HCEC 1CT (cell line): Measurements from ENCODE around the gene TPPP.
A peak's percentile ranks its signal among the peaks of the same experiment; 100 is the strongest.

Source experiments
- DNase-seq: peaks from one replicate; pipeline ENCODE4 v3.0.0-alpha.2; 2017

Gene TPPP

DNA sequence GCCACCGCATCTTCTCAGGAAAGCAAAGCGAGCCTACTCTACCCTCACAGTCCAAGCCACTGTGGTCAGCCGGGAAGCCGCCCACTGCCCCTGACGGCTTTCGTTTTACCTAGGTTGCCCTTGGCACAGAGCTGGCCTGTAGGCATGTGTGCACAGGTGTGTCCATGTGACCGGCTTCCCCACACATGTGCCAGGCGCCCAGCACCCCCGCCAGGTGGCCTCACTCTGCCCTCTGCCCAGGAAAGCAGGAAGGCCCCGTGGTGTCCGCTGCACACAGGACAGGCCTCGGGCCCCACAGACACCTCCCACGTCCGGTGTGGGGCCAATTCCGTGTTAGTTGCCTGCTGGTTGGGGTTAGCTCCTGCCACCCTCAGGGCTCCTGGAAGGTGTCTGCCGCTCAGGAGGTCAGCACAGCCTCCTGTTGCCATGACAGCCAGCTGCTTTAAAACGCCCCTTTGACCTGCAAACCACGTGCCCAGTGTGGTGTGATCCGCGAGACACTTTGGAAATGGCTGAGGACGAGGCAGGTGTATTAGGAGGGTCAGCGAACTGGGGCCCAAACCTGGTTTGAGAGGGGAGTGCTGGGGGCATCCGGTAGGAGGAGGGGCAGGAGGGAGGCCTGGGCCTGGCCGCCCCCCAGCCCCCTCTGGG is 28.7 kb downstream of the TPPP start:
- no peak for DNase-seq

DNA sequence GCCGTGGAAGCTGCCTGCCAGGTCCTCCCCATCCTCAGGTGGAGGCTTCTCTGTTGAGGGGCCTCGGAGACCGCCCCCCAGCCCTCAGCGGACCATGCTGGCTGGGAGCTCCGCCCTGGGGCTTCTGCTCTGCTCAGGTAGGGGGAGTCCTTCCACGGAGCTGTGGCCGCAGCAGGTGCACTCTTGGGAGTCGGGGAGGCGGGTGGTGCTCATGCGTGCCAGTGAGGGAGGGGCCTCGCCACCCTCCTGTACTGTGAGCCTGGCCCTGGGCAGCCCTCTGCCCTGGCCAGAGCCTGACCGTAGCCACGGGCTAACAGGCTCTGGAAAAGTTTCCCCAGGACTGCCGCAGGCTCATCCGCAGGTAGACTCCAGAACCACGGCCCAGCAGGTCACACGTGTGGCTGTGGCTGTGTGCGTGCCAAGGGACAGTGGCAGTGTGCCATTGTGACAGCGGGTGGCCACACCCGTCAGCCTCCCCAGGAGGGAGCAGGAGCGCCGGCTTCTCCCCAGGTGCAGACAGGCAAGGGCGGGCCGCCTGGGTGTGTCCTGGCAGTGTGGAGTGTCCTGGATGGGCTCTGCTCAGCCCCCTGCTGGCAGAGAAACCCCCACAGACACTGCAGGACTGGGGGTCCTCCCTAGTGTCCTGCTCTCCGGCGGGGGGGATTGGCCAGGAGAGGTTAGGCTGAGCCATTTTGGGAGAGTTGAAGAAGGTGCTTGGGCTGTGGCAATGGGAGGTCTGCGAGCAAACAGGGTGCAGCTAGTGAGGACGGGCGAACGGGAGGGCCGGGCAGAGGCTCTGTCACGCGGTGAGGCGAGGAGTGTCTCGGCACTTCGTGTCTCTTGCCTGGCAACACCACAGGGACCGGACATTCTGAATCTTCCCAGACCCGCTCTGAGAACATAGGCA is 29.5 kb downstream of the TPPP start:
- no peak for DNase-seq

DNA sequence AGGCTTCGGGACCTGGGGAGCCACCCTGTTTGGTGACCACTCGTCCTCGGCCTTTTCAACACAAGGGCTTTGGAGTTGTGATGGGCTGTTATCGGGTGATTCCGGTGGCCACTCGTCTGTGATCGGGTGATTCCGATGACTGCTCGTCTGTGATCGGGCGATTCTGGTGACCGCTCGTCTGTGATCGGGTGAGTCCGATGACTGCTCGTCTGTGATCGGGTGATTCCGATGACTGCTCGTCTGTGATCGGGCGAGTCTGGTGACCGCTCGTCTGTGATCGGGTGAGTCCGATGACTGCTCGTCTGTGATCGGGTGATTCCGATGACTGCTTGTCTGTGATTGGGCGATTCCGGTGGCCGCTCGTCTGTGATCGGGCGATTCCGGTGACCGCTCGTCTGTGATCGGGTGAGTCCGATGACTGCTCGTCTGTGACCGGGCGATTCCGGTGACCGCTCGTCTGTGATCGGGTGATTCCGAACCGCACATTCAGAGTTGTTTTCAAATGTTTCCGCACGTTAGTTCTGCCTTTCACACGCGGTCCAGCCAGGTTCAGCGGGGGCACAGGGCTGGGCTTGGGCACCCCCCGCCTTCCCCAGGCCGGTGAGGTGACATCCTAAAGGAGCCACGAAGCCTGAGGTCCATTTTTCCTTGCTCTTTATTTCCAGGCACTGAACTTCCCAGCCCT is 30.3 kb downstream of the TPPP start:
- DNase-seq = no peak

DNA sequence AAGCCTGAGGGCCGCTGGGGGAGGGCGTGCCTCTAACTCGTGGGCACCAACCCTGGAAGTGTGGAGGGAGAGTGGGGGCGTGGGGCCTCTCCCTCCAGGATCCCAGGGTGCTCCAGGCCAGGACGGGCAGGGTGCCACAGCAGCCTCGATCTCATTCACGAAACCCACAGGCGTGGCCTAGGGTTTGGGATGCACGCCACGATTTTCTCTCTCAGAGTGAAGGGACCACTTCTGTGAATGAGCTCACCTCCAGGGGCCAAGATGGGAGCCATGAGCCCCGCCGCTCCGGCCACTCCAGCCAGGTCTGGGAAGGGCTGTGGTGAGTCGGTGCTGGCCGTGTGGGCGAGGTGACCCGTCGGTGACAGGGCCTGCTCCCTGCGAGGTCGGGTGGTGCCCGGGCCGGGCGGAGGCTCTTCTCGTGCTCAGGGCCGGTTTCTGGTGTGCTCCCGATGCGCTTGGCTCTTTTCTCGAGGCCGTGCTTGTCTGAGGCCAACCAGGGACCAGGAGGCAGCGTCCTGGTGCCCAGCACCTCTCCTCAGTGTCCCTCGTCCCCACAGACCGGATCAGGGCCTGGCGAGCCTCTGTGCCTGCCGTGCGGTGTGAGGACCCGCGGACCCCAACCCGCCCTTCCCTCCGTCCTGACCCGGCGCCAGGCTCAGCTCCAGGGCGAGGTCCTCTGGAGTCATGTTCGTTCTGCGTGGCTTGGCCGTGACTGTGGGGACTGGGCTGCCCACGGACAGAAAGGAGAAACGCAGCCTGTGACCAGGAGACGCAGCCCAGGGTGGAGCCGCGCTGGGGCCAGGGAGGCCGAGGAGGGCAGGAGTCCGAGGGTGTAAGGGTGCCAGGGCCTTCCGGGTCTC is 31.0 kb downstream of the TPPP start:
- no peak for DNase-seq

DNA sequence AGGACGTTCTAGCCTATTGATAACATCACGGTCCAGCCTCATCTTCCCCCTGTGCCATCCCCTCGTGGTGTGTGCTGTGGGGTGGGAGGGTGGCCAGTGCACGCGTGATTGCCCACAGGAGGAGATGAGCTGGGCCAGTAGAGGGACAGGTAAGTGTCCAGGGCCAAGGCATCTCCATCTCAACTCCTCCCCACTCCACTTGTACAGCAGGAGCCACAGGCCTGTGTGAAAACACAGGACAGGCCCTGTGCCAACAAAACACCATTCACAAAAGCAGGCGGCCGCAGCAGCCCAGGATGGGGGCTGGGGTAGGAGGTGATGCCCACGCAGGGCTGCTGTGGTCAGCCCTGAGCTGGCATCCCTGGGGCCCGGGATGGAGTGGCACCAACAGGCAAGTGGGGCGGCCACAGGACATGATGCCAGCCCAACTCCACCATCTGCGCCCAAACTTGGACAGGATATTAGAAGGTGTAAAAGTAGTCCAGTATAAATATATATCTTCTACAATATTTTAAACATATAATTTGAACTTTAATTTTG is 32.6 kb downstream of the TPPP start:
- DNase-seq = no peak

DNA sequence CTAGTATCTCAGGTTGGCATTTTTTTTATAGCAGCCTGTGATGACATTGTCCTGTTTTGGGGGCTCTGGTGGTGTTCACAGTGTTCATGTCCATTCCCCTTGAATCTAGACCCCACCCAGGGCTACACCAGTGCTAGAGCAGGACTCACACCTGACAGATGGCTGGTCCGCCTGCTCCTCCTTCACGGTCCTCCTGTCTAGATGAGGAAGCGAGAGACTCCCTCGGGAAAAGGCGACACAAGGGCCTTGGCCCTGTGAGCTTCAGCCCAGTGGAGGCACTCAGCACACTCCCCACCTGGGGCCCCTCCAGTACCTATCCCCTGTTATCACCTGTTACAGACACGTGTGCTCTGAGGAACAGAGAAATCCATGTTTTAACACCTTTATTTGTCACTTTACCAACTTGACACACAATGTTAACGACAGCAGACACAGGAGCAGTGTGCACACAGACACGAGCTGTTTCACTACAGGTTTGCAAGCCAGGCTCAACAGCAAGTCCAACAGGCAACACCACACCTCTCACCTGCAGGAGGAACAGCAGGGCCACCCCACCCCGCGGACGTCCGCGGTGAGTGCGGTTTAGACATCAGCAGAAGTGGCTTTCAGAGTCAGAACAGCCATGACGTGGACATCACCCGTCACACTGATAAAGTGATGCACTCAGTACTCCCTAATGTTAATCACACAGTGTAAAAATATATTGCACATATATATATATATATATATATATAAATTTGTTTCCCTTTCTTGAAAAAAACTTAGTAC is 33.5 kb downstream of the TPPP start:
- DNase-seq = no peak

DNA sequence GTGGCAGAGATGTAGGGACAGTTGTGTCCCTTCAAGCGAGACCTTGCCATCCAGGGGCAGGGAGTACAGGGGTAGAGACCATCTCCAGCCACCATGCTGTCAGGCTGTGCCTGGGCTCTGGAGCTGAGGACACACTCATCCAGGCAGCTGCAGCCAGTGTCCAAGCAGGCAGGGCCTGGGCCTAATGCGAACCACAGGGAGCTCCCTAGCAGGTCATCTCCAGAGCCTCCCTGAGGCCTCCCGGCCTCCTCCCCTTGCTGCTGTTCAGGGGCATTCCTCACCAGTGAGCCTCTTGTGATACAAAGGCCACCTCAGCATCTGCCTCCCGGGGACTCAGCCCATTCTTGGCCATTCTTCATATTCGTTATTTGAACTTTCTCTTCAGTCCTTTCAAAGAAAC is 35.0 kb downstream of the TPPP start:
- DNase-seq = no peak

DNA sequence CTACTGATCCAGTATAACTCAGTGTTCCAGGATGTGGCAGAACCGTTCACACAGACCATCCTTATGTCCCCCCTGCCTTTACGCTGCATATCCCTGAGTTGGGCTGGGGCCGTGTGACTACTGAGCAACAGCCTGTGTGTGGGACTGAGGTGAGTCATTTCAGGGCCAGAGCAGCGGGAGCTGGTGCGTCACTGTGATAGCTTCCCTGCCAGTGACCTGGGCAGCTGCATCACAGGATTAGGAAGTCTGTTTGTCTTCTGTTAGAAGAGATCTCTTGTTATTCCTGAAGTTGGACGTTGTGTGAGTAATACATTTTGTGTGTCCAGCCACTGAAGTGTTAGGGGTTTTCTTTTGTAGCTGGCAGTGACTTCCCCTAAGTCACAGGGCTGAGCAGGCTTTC is 35.6 kb downstream of the TPPP start:
- DNase-seq = peak; percentile 93

DNA sequence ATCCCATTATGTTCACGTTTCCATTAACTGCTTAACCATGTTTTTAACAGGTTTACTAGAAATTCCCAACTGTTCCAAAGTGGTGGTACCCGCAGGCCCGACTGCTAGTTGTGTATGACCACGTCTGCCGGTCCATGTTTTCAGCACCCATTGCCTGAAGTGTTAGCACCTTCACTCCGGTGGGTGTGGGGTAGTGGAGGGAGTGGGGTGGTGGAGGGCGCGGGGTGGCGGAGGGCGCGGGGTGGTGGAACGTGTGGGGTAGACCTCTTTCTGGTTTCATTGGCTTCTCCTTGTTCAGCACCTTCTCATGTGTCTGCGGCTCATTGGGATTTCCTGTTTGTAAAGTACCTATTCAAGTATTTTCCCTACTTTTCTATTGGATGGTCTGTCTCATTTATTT is 37.7 kb downstream of the TPPP start:
- no peak for DNase-seq

DNA sequence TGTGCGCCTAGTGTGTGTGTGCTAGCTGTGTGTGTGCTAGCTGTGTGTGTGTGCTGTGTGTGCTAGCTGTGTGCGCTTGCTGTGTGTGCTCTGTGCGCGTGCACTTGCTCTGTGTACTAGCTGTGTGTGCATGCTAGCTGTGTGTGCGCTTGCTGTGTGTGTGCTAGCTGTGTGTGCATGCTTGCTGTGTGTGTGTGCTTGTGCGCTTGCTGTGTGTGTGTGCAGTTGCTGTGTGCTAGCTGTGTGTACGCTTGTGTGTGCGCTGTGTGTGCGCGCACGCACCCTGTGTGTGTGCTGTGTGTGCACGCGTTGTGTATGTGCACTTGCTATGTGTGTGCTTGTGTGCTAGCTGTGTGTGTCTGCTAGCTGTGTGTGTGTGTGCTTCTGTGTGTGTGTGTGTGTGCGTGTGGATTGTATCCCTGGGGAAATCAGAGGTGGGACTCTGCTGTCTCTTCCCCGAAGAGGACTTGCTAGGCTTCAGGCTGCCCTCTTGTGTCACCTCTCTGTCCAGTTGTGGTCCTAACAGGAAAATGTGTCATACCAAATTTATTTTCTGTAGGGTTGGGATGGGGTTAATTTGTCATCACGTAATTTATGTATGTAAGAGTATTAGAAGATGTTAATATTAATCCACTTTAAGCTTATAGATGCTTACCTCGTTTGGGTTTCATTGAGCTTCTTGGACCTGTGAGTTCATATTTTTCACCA is 38.9 kb downstream of the TPPP start:
- no peak for DNase-seq

DNA sequence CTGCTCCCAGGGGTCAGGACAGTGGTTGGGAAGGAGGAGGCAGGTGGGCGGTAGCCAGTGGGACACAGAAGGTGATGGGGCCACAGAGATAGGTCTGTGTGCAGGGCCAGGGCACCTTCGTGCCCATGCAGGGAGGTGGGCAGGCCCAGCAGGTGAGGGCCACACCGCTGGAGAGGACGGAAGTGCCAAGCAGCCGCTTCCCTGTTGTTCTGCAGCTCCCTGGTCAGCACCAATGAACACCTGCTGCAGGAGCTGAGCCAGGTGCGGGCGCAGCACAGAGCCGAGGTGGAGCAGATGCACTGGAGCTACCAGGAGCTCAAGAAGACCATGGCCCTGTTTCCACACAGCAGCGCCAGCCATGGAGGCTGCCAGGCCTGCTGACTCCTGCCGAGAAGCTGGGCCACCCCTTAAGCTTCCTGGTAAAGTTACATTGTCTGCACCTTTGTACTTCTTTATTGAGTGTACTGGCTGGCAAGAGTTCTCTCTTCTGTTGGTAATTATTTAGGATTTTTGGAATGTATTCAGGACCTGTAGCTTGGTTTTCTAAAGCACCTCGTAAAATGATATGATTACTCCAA is 40.3 kb downstream of the TPPP start:
- DNase-seq = no peak

DNA sequence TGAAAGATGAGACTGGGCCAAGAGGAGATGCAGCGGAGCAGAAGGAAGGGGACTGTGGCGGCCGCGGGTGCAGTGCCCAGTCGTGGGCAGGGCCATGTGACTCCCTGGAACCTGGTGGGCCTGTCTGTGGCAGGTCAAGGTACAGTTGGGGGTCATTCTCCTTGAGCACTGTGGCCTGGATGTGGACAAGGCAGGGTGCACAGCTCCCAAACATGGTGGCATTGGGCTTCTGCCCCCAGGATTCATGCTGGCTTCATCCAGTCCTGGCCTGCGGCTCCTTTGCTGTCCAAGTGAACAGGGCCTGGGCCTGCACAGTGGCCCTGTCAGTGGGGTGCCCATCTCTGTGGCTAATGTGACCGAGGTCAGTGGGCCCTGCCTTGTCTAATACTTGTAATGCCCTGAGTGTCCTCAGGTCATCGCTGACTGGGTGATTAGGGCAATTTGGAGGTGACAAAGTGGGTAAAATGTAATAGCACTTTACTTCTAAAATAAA is 41.1 kb downstream of the TPPP start:
- DNase-seq = no peak

DNA sequence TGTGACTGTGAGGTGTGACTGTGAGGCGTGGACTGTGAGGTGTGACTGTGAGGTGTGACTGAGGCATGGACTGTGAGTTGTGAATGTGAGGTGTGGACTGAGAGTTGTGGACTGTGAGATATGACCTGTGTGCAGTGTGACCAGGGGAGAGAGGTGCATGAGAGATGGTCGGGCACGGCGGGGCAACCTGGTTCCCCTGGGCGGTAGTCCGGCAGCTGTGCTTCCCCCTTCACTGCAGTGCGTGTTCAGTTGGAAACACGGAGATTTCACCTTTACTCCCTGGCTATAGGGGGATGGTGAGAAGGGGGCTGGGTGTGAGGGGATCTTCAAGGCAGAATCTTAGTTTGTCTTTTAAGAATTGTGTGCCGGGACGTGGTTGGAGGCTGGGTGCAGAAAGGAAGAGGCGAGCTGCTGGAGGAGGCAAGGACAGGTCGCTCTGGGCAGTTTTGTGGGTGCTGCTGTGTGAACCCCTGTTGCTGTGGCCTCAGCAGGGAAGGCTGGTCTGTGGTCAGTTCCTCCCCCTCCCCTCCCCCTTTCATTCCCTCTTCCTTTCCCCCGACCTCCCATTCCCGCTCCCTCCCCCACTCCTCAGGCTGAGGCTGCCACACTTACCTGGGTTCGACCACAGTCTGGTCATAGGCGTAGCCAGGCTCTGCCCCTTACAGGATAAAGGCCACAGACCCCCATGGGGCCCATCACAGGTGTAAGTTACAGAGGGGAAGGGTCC is 41.7 kb downstream of the TPPP start:
- DNase-seq = no peak

DNA sequence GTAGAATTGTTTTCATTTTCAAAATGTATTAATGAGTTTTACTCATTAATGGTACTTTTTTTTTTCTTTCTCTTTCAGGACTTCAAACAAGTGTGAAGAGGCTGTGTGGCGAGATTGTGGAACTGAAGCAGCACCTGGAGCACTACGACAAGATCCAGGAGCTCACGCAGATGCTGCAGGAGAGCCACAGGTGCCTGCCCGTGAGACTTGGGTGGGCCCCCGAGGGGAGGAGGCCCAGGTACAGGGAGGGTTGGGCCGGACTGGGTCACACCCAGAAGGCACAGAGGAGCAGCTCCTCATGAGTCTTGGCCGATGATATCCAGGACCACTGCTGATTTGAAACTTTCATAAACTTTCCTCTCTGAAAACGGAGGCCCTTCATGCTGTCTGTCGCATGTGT is 45.4 kb downstream of the TPPP start:
- DNase-seq = no peak

DNA sequence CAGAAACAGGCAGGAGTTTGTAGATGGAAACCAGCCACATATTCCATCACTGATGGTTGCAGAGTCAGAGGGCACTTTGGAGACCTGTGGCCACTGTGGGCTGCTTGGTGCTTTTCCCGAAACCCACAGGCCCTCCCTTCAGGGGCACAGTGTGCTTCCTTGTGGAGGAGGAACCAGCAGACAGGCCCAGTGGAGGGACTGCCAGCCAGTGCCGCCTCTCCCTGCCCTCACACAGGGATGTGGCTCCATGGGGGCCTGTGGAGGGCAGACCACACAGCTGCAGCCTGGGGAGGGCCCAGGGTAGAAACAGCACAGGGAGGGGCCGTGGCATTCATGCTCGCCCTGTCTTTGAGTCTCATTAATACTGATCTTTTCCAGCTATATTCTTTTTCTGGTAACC is 45.8 kb downstream of the TPPP start:
- no peak for DNase-seq

DNA sequence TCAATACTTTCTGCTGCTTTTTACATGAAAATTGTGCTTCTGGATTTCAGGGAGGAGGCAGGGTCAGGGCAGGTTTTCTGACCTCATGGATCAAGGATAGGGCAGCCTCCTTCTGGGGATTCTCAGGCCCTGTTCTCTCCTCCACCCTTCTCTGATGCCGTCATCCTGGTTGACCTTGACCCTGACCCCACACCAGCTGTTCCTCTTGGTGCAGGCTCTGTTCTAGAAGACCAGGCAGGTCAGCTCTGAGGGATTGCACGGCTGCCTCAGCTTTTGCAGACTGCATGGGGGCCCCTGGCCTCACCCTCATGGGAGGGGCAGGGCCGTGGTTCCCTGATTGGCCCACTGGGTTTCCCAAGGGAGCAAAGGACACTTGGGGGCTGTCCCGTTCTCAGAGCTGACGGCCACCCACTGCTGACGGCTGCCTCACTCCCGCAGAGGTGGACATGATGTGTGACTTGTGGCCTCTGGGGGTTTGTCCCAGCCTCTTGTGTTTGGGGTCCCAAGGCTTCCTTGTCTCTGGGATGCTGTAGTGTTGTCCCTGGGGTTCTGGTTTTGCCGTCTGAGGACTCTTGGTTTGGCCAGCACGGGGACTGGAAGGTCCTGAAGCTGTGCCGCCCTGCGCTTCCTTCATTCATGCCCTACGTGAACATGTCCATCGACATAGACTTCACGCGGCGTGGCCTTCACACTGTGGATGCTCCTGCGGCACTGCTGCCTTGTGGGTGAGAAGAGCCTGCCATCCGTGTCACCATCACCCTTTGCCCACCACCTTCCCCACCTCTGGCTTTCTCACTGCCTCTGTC is 46.6 kb downstream of the TPPP start:
- no peak for DNase-seq

DNA sequence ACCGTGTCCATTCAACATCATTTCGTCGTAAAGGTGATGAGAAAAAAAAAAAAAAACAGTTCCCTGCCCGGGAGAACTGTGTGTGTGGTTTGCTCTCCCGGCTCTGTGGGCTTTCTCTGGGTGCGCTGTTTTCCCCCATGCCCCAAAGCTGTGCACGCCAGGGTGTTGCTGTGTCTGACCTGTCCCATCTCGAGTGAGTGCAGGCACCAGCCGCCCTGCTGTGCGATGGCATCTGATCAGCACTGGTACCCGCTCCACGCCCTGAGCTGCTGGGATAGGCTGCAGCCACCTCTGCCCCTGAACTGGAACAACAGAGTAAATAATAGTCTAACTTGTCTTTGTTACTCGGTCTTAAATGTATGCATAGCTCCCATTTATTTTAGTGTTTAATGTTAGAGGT is 47.7 kb downstream of the TPPP start:
- DNase-seq = no peak

DNA sequence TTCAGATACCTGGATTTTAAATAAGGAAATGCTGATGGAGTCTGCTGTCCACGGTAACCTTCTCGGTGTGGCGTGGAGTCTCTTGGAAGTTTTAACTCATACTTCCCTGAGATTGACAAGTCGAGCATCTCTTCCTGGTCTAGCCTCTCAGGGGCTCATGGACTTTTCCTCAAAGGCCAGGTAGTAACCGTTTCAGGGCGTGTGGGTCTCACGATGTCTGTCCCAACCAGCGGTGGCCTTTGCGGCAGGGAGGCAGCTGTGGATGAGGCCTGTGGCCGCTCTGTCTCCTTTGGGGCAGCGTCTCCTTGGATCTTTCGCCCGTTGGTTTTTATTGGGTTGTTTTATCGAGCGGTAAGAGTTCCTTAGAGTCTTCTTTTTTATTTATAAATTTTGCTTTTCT is 48.2 kb downstream of the TPPP start:
- no peak for DNase-seq

DNA sequence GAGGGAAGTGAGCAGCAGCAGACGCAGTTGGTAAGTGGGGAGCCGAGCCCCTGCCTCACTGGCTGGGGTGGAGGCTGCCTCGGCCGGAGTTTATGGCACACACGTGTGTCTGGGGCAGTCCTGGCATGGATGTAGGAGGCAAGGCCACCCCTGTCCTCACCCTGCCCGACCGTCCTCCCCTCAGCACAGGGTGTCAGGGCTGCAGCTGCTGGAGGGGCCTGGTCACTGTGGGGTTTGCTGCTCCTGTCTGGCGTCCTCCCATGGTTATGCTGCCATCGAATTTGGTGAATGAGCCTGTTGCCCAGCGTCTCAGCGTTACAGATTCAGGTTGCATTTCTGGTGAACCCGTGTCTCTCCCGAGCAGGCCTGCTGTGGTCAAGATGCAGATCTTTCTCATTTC is 48.6 kb downstream of the TPPP start:
- no peak for DNase-seq
